HG02943 (cell line): Measurements from ENCODE around the gene CKLF.
A peak's percentile ranks its signal among the peaks of the same experiment; 100 is the strongest.

Experiments
- ATAC-seq: cut with Tn5 transposase; IDR thresholded peaks from one replicate; pipeline ENCODE4 v1.9.1; 2021; ENCODE audit warnings: mild to moderate bottlenecking, low read depth, moderate library complexity; ENCODE audit not compliant: unreplicated experiment

Gene CKLF

DNA sequence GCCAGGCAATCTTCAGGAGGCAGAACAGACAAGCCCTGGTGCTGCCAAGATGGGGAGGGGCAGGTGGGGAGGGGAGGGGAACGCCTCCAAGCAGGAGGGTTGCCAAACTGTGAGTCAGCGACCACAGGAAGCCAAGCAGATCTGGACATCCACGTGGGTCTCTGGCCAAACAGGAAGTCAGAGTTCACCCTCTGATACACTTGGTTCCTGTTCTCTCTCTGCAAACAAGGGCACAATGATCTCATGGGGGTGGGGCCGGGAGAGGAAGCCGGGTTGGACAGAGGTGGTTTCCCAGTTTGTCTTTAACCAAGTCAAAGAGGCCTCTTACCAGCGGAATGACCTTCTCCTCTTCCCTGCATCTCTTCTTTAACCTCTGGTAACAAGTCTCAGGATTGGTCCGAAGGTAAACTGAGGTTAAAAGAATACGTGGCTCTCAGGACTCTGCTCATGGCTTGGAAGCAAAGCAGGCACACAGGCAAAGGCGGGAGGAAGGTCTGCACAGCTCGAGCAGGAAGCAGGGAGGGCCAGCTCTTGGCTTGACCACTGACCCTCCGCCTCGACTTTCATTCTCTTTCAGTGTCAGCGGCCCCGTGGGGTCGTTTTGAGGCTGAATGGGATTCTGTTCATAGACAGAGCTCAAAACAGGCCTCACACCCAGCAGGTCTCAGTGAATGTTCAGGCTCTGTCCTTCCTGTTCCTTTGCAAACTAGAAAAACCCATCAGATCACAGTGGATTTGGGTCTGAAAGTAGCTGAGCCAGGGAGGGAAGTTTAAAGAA, 35.4 kb upstream of the CKLF start:
- ATAC-seq: peak; percentile 94

- no peak for ATAC-seq
These were observed 34.7 kb upstream of the CKLF start for GRCh38 chr16:66517586-66518263.

- no peak for ATAC-seq
These were observed 32.6 kb upstream of the CKLF start for GRCh38 chr16:66519482-66520373.

GRCh38 chr16:66520406-66521170, 31.8 kb upstream of the CKLF start:
- ATAC-seq: no peak

GRCh38 chr16:66521252-66521713, 31.1 kb upstream of the CKLF start:
- no peak for ATAC-seq

DNA sequence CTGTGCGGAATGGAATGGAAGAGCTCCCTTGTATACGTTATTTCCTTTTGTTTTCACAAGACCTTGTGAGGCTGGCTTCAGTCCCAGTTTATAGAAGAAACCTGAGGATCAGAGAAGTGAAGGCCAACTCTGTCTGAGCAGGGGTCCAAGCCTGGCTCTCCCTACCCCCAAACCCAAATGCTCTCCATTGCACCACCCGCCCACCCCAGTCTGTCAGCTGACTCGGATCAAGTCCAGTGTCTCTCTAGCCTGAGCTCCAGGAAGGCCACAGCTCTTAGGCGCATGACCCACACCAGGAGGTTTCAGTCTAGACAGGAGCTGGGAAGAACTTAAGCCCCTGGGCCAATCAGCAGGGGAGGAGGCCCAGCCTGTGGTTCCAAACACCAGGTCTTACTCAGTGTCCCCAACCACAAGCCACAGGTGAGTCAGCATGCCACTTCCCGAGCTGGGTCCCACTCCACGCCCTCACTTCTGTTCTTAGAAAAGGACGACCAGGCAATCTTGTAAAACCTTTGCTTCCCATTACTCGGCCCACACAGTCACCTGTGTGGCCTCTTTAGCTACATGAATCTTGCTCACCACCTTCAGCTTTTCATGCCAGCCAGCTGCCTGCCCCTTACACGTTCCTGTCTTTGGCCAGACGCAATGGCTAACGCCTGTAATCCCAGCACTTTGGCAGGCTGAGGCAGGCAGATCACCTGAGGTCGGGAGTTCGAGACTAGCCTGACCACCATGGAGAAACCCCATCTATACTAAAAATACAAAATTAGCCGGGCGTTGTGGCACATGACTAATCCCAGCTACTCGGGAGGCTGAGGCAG, 30.2 kb upstream of the CKLF start:
- ATAC-seq: no peak

DNA sequence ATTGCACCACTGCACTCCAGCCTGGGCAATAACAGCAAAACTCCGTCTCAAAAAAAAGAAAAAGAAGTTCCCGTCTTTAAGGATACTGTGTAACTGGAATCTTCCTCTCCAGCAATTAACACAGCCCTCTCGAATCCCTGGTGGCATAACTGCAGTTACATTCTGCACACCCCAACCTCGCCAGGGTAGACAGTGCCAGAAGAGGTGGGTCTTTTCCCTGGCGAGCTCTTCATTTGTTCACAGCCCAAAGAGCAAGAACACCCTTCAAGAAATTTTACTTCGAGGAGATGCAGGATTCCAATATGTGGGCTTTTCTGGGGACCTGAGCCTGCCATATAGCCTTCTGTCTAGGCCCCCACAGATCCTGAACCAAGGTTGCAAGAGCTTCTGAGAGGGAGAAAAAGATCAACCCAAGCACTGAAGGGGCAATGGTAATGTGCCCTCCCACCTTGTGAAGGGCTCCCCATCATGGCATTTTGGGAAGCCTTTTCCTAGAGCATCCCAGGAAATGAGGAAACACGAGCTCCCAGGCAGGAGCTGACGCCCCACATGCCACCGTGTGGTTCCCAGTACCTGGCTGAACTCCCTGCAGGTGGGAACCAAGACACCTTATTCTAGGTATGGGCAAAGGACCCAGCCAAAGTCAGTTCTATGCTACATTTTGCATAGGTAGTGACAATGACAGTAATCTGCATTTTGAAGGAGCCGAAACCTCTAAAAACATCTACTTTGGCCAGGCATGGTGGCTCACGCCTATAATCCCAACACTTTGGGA, 29.4 kb upstream of the CKLF start:
- no peak for ATAC-seq

GRCh38 chr16:66523861-66524354, 28.5 kb upstream of the CKLF start:
- peak; percentile 54 for ATAC-seq

DNA sequence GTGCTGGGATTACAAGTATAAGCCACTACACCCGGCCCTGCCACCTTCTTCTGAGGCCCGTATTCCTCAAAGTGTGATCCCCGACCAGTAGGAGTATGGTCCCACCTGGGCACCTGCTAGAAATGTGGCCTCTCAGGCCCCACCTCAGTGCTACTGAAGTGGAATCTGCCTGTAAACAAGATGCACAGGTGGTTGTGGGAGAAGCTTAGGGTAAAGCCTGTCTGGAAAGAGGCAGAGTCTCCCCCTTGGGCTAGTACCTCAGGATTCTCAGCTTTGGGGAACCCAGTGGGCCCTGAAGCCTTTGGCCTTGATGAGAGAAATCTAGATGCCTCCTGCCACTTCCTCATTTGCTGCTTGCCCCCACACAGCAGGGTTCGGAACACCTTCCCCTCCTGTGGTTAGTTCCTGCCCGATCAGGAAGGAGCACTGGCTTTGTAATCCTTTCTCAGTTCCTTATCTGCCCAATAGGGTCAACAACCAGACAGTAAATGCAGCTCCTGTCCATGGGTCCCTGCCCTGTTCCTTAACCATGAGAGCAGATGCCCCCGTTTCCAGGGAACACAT, 27.7 kb upstream of the CKLF start:
- ATAC-seq: peak; percentile 56

DNA sequence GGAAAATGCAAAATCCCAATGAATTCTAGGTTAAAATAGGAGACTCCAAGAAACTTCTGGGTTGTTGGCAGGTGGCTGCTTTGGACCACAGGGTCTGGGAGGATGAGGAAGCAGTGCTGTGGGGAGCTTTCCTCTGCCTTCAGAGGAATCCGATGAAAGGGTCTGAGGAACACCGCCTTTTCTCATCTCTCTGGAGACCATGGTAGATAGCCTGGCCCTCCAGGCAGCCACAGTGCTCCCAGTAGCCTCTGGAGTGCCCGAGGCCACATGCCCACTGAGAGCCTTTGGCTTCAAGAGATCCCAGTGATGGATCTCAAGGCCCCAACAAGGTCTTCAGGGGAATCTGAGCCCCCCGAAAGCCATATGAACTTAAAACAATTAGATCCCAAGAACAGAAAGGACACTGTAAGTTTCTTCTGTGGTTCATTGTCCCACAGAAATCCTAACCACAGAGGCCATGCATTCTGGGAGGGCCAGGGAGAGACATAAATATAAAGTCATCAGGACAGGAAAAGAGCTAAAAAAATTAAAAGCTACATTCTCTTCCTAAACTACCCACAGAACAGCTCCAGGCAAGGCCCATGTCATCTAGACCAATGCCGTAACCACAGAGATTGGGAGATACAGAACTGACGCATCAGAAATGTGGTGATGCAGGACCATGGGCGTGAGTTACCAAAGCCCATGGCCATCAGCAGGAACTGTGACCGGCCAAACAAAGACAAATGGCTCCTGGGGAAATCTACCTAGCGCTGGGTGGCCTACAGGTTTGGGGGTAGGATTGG, 26.8 kb upstream of the CKLF start:
- ATAC-seq: no peak

- no peak for ATAC-seq
These were observed 24.1 kb upstream of the CKLF start for GRCh38 chr16:66528294-66528693.

- ATAC-seq: no peak
These were observed 22.9 kb upstream of the CKLF start for GRCh38 chr16:66529475-66529874.

- no peak for ATAC-seq
These were observed 18.0 kb upstream of the CKLF start for GRCh38 chr16:66534376-66534799.

DNA sequence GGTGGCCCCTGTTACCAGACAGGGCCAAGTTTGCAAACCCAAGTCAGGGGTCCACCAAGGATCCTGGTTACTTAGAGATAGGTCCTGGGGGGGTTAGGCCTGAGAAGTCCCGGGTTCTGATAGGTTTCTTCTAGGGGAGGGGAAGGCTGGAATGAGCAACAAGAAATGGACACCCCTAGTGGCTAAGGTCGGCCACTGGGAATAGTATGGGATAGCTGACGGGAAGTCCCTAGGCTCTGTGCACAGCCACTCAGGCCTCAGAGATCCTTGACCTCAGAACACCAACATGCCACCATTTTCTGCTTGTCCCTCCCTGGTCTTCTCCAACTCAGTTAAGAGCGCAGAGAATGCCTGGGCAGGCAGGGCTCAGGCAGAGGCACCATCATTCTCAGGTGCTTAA, 15.9 kb upstream of the CKLF start:
- no peak for ATAC-seq

GRCh38 chr16:66537236-66537635, 15.1 kb upstream of the CKLF start:
- no peak for ATAC-seq

DNA sequence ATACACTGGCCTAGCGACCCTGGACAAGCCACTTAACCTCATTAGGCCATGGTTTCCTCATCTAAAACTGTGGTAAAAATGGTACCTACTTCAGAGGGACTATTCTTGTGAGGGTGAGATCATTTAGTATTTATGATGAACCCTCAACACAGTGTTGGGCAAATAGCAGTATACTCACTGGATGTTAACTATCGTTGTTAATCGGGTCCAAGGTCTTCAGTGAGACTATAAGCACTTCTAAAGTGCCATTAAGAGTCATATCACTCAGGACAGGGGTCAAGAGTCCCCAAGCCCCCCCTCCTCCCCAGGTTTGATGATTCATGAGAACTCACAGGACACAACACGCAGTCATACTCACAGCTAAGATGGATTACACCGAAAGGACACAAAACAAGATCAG, 13.5 kb upstream of the CKLF start:
- no peak for ATAC-seq
